NOMO-1 (cell line): ENCODE measurements around the gene SUN1.
"Not testable (repeated sequence)": the region's sequence is repeated elsewhere in the genome, so short reads cannot be mapped to it uniquely, and the experiment has no call there.

Source experiments
- DNase-seq, 2 experiments: peaks; one replicate each; lab custom pipeline; 2025; ENCODE audit not compliant: unreplicated experiment in 2 of 2; lab: John Stamatoyannopoulos, UW

The SUN1 gene

DNA sequence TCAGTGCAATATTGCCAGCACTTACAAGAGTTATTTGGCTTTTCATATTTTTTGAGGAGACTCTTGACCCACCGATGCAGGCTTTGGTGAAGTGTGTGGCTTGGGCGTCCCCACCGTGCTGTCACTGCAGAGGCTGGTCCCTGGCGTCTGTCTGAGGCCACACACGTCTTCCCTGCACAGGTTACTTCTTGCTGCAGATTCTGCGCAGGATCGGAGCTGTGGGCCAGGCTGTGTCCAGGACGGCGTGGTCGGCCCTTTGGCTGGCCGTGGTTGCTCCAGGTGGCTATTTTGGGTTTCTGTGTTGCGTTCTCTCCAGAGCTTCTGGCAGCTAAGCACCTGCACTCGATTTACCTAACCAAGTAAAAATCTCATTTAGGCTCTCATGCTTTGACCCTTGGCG is 18.9 kb downstream of the SUN1 start:
- DNase-seq: no peak

- no peak for DNase-seq
These were observed 21.3 kb downstream of the SUN1 start for GRCh38 chr7:853366-854117.

DNA sequence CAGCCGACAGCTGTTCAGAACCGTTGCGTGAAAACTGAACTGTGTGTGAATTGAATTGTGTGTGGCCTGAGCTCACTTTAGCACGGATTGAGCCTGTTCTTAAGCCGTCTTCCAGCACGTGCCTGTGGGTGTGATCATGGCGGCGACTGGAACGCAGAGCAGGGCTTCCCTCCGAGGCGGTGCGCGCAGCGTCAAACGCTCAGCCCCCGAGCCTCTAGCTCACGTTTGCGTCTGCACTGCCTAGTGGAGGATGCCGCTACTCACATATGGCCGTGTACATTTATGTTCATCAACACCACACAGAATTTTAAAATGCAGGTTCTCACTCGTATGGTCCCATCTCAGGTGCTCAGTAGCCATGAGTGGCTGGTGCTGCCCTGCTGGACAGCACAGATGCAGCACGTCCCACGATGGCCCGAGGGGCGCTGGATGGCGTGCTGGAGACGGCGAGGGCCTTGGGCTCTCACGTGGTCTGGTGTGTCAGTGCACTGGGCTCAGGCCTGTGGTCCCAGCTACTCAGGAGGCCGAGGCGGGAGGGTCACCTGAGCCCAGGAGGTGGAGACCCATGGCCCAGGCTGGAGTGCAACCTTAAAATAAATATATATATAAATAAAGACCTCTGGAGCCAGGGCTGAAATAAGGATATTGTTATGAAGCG is 22.0 kb downstream of the SUN1 start:
- DNase-seq: no peak

DNA sequence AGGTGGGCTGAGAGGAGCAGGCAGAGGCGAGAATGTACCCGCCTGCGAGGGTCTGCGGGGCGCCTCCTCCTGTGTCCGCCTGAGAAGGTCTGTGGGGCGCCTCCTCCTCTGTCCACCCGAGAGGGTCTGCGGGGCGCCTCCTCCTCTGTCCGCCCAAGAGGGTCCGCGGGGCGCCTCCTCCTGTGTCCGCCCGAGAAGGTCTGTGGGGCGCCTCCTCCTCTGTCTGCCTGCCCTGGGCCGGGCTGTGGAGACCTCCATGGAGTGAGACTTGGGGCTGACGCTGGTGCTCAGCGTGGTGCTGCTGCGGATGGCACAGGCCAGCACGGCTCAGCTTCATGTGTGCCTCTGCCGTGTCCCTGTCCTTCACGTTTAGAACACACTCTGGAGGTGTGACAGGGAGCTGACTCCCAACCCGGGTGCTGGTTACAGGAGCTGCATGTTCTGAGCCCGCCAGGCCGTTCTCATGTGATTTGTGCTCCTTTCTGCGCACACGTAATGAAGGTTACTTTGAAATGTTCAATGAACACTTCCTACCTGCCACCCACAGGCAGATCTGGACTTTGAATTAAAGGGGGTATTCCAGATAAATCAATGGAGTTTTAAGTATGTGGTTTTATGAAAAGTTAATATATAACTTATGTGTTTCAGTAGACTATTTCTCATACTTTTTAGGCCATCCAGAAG is 23.6 kb downstream of the SUN1 start:
- no peak for DNase-seq

DNA sequence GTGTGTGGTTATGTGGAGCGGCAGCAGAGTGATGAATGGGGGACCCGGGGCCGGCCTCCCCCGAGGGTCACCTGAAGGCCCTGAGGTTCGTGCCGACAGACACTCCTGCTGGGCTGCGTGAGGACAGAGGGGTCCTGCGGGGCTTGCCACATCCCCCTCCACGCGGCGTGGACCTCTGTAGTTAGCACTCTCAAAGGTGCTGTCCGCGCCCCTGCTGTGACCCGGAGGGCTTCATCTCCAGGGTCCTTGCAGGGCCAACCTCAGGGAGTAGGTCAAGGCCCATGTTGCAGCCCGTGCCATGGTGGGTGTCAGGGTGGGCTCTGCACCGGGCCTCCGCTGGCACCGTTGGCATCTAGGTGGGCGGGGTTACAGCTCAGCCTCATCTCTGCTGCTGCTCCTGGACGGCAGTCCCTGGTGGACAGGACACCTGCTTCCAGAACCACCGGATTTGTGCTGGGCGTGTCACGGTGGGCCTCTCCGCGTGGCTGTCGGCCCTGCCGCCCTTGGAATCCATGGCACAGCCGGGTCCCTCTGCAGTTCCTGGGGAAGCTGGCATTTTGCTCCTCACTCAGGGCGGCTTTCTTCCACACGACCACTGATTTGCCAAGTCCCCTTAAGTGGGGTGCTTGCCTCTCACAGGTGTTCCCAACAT is 24.3 kb downstream of the SUN1 start:
- DNase-seq: no peak

DNA sequence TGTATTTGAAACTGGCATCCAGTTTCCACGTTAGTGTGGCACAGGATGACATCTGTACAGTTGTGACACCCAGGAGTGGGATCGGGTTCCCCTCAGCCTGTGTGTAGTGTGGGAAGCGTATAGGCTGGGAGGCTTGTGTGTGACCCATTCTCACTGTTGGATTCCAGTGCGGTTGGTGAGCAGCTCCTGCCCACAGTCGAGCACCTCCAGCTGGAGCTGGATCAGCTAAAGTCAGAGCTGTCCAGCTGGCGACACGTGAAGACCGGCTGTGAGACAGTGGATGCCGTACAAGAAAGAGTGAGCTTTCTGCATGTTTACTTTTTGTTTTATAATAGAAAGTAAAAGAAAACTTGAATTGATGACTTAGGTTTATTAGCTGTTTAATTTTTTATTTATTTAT is 25.4 kb downstream of the SUN1 start:
- no peak for DNase-seq

- no peak for DNase-seq
These were observed 27.2 kb downstream of the SUN1 start for GRCh38 chr7:859359-860030.

GRCh38 chr7:860149-860548 is 27.9 kb downstream of the SUN1 start:
- DNase-seq: no peak

GRCh38 chr7:861222-861621 is 28.9 kb downstream of the SUN1 start:
- DNase-seq: no peak

DNA sequence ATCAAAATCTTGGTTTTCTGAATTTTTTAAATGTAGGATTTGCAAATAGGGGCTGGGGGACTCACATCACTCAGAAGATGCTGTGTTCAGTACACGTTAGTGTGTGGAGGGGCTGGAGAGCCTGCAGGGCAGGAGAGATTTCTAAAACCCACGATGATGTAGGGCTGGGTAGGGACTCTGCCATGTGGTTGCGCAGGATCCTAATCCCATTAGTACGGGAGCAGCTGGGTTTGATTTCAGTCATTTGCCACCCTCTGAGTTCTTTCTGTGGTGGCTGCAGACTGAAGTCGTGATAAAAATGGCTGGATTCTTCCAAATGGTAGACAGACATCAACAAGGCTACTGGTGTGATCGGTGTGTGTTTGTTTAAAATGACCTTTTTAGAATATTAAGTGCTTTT is 29.9 kb downstream of the SUN1 start:
- DNase-seq: no peak

GRCh38 chr7:863106-863505 is 30.8 kb downstream of the SUN1 start:
- DNase-seq: no peak

- DNase-seq: no peak
These were observed 33.6 kb downstream of the SUN1 start for GRCh38 chr7:865921-866320.

- DNase-seq: no peak
These were observed 34.7 kb downstream of the SUN1 start for GRCh38 chr7:867001-867405.

DNA sequence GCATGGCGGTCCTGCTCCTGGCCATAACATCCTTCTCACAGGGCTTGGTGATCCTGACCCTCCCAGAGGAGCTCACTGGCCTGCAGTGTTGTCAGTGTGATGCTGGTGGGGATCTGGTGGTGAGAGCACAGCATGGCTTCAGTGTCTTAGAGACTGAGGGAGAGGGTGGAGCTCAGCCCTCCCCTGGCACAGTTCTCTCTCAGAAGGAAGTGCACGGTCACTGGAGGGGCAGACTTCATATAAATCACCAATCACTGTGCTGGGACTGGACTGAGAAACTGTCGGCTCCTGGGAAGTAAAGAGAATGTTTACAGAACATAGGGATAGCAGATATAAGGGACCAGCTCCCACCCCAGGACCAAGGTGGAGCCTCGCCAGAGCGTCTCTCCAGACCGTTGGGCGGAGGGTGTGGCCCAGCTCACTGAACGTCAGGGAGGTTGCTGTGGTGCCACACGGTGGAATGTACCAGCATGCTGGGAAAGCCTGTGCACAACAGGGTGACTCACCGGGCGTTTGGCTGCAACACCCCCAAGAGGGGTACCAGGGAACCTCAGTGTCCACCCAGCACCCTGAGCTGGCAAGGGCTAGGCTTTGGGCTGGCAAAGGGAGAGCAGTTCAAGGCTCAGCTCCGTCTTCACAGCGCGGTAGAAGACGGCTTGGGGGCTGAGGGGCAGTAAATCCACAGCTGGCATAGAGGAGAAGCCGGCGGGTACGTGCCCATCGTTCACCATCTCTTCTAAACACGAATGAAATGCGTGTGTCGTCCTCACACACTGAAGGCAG is 35.3 kb downstream of the SUN1 start:
- no peak for DNase-seq

GRCh38 chr7:868189-868486 is 35.9 kb downstream of the SUN1 start:
- DNase-seq: no peak

DNA sequence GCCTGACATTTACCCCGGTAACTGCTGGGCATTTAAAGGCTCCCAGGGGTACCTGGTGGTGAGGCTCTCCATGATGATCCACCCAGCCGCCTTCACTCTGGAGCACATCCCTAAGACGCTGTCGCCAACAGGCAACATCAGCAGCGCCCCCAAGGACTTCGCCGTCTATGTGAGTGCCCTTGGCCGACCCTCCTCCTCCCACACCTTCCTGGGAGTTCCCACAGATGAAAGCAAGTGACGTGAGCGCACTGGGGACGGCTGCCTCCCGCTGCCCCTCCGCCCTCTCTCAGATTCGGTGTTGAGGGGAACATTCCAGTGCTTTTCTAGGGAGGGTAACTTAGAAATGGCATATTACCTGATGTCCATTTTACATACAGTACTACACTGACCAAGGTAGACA is 37.1 kb downstream of the SUN1 start:
- no peak for DNase-seq

GRCh38 chr7:871900-872537 is 39.7 kb downstream of the SUN1 start:
- no peak for DNase-seq

DNA sequence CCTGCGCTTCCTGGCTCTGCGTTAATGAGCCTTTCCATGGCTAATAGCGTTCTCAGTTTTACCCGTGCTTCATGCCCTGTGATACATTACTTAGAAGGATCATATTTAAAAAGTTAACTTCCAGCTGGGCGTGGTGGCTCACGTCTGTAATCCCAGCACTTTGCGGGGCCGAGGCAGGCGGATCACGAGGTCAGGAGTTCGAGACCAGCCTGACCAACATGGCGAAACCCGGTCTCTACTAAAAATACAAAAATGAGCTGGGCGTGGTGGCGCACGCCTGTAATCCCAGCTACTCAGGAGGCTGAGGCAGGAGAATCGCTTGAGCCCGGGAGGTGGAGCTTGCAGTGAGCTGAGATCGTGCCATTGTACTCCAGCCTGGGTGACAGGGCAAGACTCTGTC is 40.4 kb downstream of the SUN1 start:
- not testable (repeated sequence) for DNase-seq

DNA sequence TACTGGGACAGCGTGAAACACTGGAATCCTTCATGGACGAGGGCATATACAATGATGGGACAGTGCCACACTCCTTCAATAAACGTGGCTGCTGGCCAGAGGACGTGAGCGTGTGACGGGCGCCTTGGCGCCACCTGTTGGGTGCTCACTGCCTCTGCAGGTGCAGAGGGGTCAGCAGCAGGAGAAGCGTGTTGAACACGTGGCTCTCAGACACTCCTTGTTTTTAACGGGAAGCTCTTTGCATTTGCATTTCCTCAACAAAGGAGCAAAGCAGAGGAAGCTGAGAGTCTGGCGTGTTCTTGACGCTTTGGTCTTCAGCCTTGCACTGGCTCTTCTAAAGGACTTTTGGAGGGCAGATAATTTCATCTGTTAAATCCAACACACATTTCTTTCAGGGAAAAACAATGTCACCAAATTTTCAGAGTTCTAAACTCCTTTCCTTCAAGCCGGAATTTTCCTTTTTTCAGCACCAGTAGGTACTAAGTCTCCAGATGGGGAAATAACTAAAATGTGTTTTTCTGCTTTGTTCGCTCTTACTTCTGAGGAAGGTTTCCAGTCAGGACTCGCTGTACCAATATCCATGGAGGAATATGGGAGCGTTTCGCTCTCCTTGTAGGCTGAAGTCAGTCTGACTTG is 41.2 kb downstream of the SUN1 start:
- DNase-seq: peak; percentile 77 to 85
